ENCODE data around the gene WDR70.

DNA sequence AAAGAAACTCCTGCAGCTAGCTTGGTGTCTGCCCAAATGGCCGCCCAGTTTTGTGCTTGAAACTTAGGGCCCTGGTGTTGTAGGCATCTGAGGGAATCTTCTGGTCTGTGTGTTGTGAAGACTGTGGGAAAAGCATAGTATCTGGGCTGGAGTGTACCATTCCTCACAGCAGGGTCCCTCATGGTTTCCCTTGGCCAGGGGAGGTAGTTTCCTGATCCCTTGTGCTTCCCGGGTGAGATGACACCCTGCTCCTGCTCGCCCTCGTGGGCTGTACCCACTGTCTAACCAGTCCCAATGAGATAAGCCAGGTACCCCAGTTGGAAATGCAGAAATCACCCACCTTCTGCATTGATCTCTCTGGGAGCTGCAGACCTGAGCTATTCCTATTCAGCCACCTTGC is 277.9 kb downstream of the WDR70 start:
- TF ChIP-seq, protein P1, sequence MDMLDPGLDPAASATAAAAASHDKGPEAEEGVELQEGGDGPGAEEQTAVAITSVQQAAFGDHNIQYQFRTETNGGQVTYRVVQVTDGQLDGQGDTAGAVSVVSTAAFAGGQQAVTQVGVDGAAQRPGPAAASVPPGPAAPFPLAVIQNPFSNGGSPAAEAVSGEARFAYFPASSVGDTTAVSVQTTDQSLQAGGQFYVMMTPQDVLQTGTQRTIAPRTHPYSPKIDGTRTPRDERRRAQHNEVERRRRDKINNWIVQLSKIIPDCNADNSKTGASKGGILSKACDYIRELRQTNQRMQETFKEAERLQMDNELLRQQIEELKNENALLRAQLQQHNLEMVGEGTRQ (IDR thresholded peaks at IDR 0.05; ENCODE audit: borderline replicate concordance, low read depth, low read length) = no peak
- no peak for TF ChIP-seq TCF12 (IDR thresholded peaks at IDR 0.05)
- no peak for TF ChIP-seq TAF1 (IDR thresholded peaks at IDR 0.05; ENCODE audit: borderline replicate concordance, low read depth, low read length)
- TF ChIP-seq, protein P2, sequence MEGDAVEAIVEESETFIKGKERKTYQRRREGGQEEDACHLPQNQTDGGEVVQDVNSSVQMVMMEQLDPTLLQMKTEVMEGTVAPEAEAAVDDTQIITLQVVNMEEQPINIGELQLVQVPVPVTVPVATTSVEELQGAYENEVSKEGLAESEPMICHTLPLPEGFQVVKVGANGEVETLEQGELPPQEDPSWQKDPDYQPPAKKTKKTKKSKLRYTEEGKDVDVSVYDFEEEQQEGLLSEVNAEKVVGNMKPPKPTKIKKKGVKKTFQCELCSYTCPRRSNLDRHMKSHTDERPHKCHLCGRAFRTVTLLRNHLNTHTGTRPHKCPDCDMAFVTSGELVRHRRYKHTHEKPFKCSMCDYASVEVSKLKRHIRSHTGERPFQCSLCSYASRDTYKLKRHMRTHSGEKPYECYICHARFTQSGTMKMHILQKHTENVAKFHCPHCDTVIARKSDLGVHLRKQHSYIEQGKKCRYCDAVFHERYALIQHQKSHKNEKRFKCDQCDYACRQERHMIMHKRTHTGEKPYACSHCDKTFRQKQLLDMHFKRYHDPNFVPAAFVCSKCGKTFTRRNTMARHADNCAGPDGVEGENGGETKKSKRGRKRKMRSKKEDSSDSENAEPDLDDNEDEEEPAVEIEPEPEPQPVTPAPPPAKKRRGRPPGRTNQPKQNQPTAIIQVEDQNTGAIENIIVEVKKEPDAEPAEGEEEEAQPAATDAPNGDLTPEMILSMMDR (IDR thresholded peaks at IDR 0.05) = no peak
- TF ChIP-seq FOXM1 (IDR thresholded peaks at IDR 0.05; ENCODE audit: low read depth) = no peak
- TF ChIP-seq EP300 (IDR thresholded peaks at IDR 0.05; ENCODE audit: borderline replicate concordance in 1 of 2, low read depth in 1 of 2, low read length in 1 of 2) = no peak
- TF ChIP-seq, protein P3, sequence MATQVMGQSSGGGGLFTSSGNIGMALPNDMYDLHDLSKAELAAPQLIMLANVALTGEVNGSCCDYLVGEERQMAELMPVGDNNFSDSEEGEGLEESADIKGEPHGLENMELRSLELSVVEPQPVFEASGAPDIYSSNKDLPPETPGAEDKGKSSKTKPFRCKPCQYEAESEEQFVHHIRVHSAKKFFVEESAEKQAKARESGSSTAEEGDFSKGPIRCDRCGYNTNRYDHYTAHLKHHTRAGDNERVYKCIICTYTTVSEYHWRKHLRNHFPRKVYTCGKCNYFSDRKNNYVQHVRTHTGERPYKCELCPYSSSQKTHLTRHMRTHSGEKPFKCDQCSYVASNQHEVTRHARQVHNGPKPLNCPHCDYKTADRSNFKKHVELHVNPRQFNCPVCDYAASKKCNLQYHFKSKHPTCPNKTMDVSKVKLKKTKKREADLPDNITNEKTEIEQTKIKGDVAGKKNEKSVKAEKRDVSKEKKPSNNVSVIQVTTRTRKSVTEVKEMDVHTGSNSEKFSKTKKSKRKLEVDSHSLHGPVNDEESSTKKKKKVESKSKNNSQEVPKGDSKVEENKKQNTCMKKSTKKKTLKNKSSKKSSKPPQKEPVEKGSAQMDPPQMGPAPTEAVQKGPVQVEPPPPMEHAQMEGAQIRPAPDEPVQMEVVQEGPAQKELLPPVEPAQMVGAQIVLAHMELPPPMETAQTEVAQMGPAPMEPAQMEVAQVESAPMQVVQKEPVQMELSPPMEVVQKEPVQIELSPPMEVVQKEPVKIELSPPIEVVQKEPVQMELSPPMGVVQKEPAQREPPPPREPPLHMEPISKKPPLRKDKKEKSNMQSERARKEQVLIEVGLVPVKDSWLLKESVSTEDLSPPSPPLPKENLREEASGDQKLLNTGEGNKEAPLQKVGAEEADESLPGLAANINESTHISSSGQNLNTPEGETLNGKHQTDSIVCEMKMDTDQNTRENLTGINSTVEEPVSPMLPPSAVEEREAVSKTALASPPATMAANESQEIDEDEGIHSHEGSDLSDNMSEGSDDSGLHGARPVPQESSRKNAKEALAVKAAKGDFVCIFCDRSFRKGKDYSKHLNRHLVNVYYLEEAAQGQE (IDR thresholded peaks at IDR 0.05; ENCODE audit: low read depth, low read length) = no peak
- TF ChIP-seq YY1 (IDR thresholded peaks at IDR 0.05; ENCODE audit: low read depth) = no peak
- TF ChIP-seq POLR2AphosphoS5 (IDR thresholded peaks at IDR 0.05; ENCODE audit: low read depth, low read length) = no peak
- no peak for TF ChIP-seq SMC3 (IDR thresholded peaks at IDR 0.05; ENCODE audit: low read depth, low read length)
- no peak for TF ChIP-seq RCOR1 (IDR thresholded peaks at IDR 0.05; ENCODE audit: low read length)
